HFF-Myc (cell line): ENCODE data around the gene CSNK1E.

Source experiments
- DNase-seq: peaks from one replicate; pipeline ENCODE4 v3.0.0-alpha.2; 2011; ENCODE audit warnings: low read depth; ENCODE audit errors: extremely low read depth
- H3K4me3 ChIP-seq: replicated peaks from 2 replicates; pipeline ENCODE4 v1.5.1; 2011; ENCODE audit warnings: low read depth, mild to moderate bottlenecking, control low read depth, low read length
- CTCF ChIP-seq: IDR thresholded peaks from 2 replicates; pipeline ENCODE4 v1.5.1; 2012; ENCODE audit warnings: mild to moderate bottlenecking, low read depth, low read length, control low read depth; ENCODE audit errors: missing control alignments

Gene CSNK1E

DNA sequence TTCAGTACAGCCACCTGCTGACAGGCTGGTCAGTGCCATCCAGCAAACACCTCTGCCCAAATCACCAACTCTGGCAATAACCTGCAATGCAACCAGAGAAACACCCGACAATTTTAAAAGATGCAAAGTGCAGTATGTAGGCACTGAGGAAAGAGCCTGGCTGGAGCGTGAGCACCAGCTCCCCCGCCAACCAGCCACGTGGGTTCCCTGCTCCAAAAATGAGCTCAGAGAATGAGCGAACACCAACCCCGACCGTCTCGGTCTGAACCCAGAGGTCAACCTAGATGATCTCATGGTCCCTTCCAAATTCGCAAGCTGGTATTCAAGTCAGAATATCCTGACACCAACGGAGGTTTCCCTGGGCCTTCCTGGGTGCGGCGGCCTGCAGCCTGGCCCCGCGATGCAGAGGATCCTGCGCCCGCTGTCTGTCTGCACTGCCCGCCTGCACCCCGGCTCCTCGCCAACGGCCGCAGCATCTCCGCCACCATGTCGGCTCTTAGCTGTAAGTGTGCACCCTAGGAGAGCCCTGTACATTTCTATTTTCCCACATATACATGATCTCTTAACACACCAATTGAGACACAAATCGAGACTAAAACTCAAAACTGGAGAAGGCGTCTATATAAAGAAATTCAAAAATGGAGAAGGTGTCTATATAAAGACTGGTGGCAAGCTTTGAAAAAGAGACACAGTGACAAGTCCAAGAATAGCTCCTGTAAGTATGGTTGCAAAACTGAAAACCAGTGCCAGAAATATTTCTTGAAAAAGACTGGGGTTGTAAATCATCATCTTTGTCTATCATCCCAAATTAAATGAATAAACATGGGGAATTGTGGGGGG, 67.2 kb downstream of the CSNK1E start:
- DNase-seq: no peak
- no peak overlapping the region for H3K4me3 ChIP-seq
- no peak for TF ChIP-seq CTCF

GRCh38 chr22:38249301-38249700, 67.9 kb downstream of the CSNK1E start:
- H3K4me3 ChIP-seq: no peak overlapping the region
- no peak for TF ChIP-seq CTCF
- no peak for DNase-seq

DNA sequence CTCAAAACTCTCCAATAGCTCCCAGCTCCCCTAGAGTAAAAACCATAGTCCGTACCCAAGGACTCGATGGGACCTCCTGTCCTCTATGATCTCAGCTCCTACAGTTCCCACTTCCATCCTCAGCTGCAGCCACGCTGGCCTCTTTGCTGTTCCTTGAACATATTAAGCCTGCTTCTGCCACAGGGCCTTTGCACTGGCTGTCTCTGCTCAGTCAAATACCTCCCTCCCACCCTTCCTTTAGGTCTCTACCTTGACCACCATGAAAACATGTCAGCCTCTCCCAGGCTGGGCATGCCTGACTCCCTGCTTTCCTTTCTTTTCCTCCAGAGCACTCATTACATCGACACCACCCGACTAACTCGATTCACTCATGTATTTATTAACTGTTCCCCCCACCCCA, 69.0 kb downstream of the CSNK1E start:
- no peak overlapping the region for H3K4me3 ChIP-seq
- no peak for TF ChIP-seq CTCF
- DNase-seq: no peak

DNA sequence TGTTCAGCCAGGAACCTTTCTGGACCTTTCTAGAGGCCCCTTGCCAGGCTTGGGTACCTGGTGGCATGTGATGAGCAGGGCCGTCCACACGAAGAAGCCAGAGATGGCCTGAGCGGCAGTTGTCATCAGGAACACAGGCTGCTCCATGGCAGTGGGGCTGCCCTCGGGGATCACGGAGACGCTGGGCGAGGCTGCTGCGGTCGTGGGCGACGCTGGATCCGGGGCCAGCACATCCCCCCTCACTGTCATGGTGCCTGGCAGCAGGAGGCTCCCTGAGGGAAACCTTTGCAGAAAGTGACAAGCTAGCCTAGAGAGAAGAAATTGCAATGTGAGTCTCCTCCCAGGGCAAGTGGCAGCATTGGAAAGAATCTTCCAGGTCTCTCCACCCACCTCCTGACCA, 69.5 kb downstream of the CSNK1E start:
- TF ChIP-seq CTCF: no peak
- DNase-seq: no peak
- no peak overlapping the region for H3K4me3 ChIP-seq

DNA sequence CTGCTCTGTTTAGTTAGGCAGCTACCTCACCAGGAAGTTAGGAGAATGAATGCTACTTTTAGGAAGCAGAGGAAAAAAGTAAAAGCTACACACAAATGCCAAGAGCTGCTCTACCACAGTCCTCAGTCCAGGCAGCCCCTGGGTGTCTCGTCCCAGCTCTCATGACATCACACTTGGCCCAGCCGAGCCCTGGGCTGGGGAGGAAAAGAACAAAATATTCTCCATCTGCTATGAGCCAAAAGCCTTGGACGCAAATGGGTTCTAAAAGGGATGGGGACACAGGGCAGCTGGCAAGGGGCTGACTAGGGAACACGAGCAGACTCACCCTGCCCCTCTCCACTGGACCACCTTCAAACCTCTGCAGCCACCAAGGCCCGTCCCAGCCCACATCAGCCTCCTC, 70.5 kb downstream of the CSNK1E start:
- TF ChIP-seq CTCF: no peak
- DNase-seq: no peak
- H3K4me3 ChIP-seq: no peak overlapping the region

DNA sequence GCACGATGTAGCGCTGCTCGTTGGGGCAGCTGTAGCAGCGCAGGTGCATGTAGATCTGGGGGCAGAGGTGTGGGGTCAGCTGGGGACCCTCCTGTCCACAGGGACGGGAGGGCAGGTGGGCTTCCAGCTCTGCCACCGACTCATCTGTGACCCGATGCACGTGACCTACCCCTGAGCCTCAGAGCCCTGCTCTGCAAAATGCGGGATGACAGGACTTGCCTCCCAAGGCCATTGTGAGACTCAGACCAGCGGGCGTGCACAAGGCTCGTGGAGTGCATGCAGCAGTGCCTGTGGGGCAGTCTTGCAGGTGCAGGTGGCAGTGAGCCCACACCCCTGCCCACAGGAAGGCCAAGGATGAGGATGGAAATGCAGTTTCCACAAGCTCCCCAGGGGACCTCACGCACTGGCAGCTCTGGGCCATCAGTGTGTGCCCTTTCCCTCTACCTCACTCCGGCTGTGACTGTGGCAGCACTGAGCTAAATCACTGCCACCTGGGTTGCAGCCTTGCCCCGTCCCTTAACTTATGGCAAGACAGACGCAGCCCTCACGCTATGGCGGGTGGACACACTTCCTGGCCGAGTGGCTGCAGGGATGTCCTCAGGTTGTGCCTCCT, 71.1 kb downstream of the CSNK1E start:
- DNase-seq: no peak
- H3K4me3 ChIP-seq: no peak overlapping the region
- no peak for TF ChIP-seq CTCF

- no peak for DNase-seq
- no peak for TF ChIP-seq CTCF
- no peak overlapping the region for H3K4me3 ChIP-seq
Measured at GRCh38 chr22:38244106-38244505, 73.1 kb downstream of the CSNK1E start.
